ENCODE measurements around the gene PKIG.
"Not testable (repeated sequence)": the region's sequence is repeated elsewhere in the genome, so short reads cannot be mapped to it uniquely, and the experiment has no call there.

PKIG gene

GRCh38 chr20:44572551-44573500, 9.6 kb upstream of the PKIG start:
- DNase-seq: no peak

DNA sequence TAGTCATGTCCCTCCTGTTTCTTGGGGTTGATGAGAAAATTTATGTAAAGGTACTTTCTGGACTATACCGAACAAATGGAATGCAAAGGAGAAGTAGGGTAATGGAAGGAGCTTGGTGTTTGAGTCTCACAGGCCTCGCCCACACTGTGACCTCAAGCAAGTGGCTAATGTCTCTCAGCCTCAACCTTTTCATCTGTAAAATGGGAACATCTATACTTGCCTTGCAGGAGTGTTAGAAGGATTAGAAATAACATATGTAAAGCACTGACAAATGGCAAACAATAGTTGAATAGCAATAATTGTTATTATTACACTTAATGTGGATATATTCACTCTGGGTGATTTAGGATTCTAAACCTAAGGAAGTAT, 8.9 kb upstream of the PKIG start:
- DNase-seq: no peak

GRCh38 chr20:44574372-44574771, 8.0 kb upstream of the PKIG start:
- DNase-seq: no peak

DNA sequence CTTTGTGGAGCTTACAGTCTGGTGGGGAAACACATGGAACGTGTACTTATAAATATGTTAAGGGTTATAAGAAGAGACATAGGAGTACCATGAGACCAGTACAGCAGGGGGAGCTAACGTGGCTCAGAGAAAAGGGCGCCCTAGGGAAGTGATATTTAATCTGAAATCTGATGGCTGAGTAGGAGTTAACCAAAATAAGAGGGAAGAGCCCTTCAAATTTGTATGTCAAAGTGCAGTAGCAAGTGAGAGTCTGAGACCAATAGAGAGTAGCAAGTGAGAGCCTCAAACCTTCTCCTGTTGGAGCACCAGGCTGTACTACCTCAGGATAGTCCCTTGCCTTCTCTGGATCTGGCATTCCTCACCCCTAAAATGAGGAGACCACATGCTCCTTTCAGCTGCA, 6.1 kb upstream of the PKIG start:
- DNase-seq: no peak

DNA sequence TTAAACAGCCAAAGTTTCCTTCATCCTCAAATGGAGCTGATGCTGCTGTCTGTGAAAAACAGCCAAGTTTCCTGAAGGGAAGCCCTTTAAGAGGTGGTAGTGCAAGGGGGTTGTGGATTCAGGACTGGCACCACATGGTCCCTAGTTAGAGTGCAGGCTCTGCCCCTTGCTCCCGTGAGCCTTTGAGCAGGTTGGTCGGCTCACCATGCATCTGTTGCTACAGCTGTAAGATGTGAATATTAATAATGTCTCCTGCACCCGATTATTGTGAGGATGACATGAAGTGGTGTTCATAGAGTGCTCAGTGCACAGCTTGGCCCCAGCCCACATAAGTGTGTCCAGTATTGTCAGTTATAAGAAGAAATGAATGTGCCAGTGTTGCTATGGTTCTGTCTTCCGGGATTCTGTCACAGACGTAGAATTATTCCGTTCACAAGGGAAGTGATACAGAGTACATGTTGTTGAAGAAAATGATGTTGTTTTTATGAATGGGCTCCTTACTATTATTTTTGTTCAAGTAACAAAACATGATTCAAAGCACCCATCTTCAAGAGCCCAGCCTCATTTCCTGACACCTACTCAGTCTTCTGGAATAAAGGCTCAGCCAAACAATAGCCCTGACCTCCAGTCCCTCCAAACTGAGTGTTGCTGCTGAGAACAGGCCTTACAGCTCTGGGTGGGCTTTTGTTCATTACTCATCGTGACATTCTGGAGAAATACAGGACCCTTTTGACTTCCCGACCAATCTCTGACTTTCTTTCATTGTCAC, 2.9 kb upstream of the PKIG start:
- no peak for DNase-seq

- DNase-seq: no peak
Observed at GRCh38 chr20:44580581-44581268, 1.7 kb upstream of the PKIG start.

- no peak for DNase-seq
Observed at GRCh38 chr20:44581515-44581914, 864 bp upstream of the PKIG start.

DNA sequence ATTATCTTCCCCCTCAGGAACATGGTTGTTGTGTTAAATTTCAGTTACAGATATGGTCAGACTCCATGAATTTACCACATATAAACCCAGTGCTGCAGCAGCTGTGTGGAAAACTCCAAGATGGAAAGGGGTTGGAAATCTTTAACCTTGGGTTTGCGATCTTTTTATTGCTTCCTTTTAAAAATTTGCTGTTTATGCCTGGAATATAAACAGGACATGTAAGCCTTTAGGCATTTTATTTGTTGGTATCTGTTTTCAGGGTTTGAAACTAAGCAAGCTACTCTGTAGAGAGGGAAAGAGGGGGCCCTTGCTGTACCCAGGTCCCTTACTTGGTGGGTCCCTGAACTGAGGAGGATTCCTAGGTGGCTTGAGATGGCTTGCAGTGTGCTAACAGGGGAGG, 778 bp downstream of the PKIG start:
- no peak for DNase-seq

GRCh38 chr20:44584162-44584561, 1.8 kb downstream of the PKIG start:
- no peak for DNase-seq

DNA sequence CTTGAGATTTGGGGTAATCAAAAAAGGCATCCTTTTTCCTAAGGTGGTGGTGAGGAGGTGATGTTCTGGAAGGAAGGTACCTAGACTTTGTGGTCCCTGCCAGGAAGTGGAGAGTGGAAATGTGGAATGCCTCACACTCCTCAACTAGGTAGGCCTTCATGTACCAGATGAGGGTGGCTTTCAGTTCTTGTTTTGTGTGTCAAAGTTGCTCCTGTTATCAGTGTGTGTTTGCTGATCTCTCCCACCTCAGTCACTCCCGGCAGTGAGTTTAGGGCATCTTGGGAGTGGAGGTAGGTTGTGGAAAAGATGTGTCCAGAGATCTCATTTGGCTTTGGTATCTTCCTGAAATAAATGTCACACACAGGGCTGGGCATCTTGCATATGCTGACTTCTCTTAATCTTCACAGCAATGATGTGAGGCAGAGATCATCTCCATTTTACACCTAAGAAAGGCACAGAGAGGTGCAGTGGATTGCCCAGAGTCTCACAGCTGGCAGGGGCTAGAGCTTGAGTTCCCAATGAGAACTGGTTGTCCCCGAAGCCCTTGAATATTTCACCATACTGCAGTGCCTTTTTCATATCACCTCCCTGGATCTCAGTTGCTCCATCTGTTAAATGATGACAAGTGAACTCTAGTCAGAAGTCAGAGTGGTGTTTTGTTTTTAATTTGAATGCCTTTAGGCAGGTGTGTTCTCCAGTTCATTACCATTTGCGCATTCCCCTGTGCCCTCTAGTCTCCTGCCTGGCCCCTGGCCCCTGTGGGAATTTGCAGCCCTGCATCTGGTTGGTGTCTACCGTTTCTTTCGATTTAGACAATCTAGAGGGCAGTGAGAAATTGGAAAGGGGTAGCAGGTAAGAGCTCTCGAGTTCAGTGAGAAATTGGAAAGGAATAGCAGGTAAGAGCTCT, 2.9 kb downstream of the PKIG start:
- DNase-seq: no peak

GRCh38 chr20:44586289-44586911, 4.0 kb downstream of the PKIG start:
- no peak for DNase-seq

DNA sequence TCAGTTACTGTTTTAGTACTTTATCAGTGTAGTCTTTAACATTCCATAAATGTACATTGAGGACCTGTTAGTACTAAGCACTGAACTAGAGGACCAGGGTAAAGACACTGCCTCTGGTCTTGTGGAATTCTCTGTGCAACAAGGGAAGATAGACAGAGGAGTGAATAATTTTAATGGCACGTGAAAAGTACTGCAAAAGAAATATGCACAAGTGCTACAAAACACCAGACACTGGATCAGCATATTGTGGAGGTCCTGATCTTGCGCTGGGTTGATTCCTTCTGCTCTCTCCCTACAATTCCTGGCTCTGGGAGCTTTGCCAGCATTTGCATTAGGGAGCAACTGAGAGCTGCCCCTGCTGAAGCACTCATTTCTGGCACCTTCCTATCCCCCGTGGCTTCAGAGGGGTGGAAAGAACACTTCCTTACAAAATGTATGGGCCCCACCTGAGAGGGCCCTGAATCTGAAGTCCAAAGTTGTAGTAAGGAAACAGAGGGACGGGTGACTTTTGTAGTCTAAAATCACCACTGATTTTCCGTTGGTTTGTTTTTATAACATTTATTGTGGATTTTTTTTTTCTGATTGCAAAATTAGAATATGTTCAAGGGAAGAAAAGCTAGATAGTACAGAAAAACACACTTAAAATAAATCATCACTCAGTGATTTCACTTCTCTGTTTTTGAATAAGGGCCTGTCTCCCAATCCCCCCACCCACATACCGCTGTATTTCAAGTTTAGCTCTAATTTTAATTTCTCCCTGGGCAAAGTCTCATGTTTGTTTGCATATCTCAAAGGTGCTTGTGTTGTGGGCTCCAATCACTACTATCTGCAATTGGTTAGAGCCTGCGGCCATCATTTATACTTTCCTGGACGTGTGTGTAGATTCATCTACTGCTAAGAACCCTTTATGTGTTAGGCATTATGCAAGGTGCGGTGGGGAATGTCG, 4.9 kb downstream of the PKIG start:
- no peak for DNase-seq

- DNase-seq: not testable (repeated sequence)
Observed at GRCh38 chr20:44588321-44588720, 5.9 kb downstream of the PKIG start.

GRCh38 chr20:44589537-44589936, 7.2 kb downstream of the PKIG start:
- DNase-seq: no peak

- no peak for DNase-seq
Observed at GRCh38 chr20:44590980-44591778, 8.8 kb downstream of the PKIG start.

DNA sequence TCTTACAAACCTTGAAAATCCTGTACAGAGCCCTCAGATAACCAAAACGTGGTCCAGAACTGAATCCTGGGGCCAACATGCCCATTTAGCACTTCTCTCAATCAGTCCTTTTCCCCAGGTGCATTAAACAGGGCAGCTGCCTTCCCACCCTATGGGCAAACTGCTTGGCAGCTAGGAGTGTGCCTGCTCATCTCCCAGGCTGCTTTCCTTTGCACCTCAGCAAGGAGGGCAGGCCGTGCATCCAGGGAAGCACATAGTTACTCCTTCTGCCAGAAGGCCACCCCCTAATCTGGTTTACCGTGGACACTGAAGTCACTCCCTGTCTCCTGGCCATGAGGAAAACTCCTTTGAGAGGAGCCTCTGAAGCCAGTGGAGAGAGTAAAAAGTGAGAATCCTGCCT, 10.0 kb downstream of the PKIG start:
- DNase-seq: no peak

GRCh38 chr20:44593751-44594150, 11.4 kb downstream of the PKIG start:
- DNase-seq: no peak

DNA sequence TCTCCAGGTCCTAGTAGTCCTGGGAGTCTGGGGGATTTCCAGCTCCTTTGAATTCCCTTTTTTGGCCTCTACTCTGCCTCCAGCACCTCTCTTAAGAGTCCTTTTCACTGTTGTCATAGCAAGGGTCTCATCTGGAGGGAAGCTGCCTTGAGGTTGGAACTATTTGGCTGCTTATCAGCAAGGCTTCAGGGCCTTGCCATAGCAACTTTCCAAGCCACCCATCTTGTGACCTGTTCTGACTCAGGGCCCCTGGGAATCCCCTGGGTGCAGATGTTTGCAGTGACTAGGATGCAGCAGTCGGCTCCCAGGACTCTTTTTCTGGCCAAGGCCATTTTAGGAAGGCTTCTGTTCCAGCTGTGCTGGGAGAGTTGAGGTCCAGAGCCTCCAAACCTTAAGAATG, 12.4 kb downstream of the PKIG start:
- DNase-seq: no peak

GRCh38 chr20:44596010-44596409, 13.6 kb downstream of the PKIG start:
- DNase-seq: no peak

- no peak for DNase-seq
Observed at GRCh38 chr20:44596876-44597275, 14.5 kb downstream of the PKIG start.

Measured in stimulated activated CD4-positive, alpha-beta T cell treated with anti-CD3 and anti-CD28 coated beads, Interleukin-4, amount 100 ng/mL, for 24 hours (primary cell).